HepG2 (cell line): ENCODE data around the gene AKAP10. TPM values are rescaled to one million over a fixed set of nuclear protein-coding genes. Genes with fewer than 3 reads are reported as not detected.

Experiments
- ATAC-seq: fragments of 200-7000 bp; cut with Tn5 transposase; 3 replicates; pipeline ENCODE4 v1.9.1; 2020; ENCODE audit warnings: mild to moderate bottlenecking, moderate library complexity
- BruUV-seq: library from RNA; stranded (reverse); fragments of 400-500 nt; replicated peaks from 2 replicates; lab custom pipeline; 2021; lab: Mats Ljungman, UMichigan
- CTCF ChIA-PET: fragments of 300-600 bp; formaldehyde crosslinking; extraction: SDS; loops from one replicate; lab custom pipeline; 2021; ENCODE audit warnings: low total read pairs, inconsistent platforms, low intra/inter-chr PET ratio; lab: Yijun Ruan, JAX
- POLR2A ChIA-PET: fragments of 350-600 bp; sonication (Branson Sonifier 250); formaldehyde crosslinking; loops from one replicate; lab custom pipeline; 2020; ENCODE audit warnings: antibody characterized with exemption, inconsistent platforms; lab: Yijun Ruan, JAX
- DNase-seq: peaks from one replicate; pipeline ENCODE4 v3.0.0-alpha.2; 2015; ENCODE audit warnings: low spot score
- FAIRE-seq: peaks from 3 replicates; lab custom pipeline; 2011; peaks lifted over from hg19 to GRCh38; lab: Jason Lieb, UNC
- H2AFZ ChIP-seq: one replicate; pipeline ENCODE4 v1.6.1; 2011; ENCODE audit warnings: low read length, inconsistent platforms
- H3K27ac ChIP-seq: fragments of 300-600 bp; 3 replicates; pipeline ENCODE4 v1.8.0; 2011; ENCODE audit warnings: mixed run types, mild to moderate bottlenecking, mixed read lengths, low read length, inconsistent platforms; ENCODE audit not compliant: insufficient read depth; ENCODE audit errors: extremely low read length
- H3K27me3 ChIP-seq, 2 experiments: fragments of 200-600 bp in 1 of 2; 2 replicates in 1 of 2; 3 replicates in 1 of 2; pipeline versions ENCODE4 v1.6.0 to v1.8.0; 2011; ENCODE audit warnings: low read length in 2 of 2, mild to moderate bottlenecking in 2 of 2, moderate library complexity in 2 of 2, inconsistent platforms in 1 of 2; ENCODE audit not compliant: insufficient read depth in 2 of 2, control insufficient read depth in 1 of 2
- H3K36me3 ChIP-seq, 2 experiments: fragments of 200-600 bp in 1 of 2; replicated peaks in 1 of 2; 2 replicates in 1 of 2; 3 replicates in 1 of 2; pipeline versions ENCODE4 v1.5.1 to v1.8.0; 2011; ENCODE audit warnings: low read length in 2 of 2, inconsistent platforms in 1 of 2; ENCODE audit not compliant: insufficient read depth in 2 of 2, control insufficient read depth in 1 of 2
- H3K4me1 ChIP-seq: 2 replicates; pipeline ENCODE4 v1.5.1; 2012; ENCODE audit warnings: low read length, inconsistent platforms; ENCODE audit not compliant: insufficient read depth
- H3K4me2 ChIP-seq: 2 replicates; pipeline ENCODE4 v1.6.0; 2011; ENCODE audit warnings: low read depth, low read length, inconsistent platforms
- H3K4me3 ChIP-seq, 3 experiments: fragments of 200-600 bp in 1 of 3; sonication (generic), shearing (Covaris generic) in 1 of 3; replicated peaks in 1 of 3; 2 replicates each; pipeline ENCODE4 v1.5.1; 2011 to 2016; ENCODE audit warnings: low read length in 3 of 3, inconsistent platforms in 2 of 3, low read depth in 2 of 3, mild to moderate bottlenecking in 2 of 3, control low read depth in 1 of 3, mixed read lengths in 1 of 3; ENCODE audit not compliant: insufficient read depth in 1 of 3
- H3K79me2 ChIP-seq: one replicate; pipeline ENCODE4 v1.6.1; 2011; ENCODE audit warnings: low read length, inconsistent platforms; ENCODE audit not compliant: insufficient read depth
- H3K9ac ChIP-seq: 2 replicates; pipeline ENCODE4 v1.6.0; 2011; ENCODE audit warnings: mild to moderate bottlenecking, low read depth, low read length, inconsistent platforms; ENCODE audit not compliant: insufficient read depth
- H3K9me3 ChIP-seq: 2 replicates; pipeline ENCODE4 v1.5.1; 2012; ENCODE audit warnings: mild to moderate bottlenecking, low read length
- H4K20me1 ChIP-seq: 2 replicates; pipeline ENCODE4 v1.6.0; 2011; ENCODE audit warnings: inconsistent platforms, mild to moderate bottlenecking, low read length, moderate library complexity; ENCODE audit not compliant: insufficient read depth
- ATF1 ChIP-seq: IDR thresholded peaks from 2 replicates; pipeline ENCODE4 v1.6.1; 2016; ENCODE audit warnings: mild to moderate bottlenecking, control low read depth
- CENPBD1 ChIP-seq: sonication (generic); formaldehyde crosslinking; IDR thresholded peaks from 2 replicates; pipeline ENCODE4 v1.8.0; 2022; ENCODE audit warnings: missing genetic modification reagents, low read depth, mild to moderate bottlenecking, borderline replicate concordance
- GFI1 ChIP-seq: sonication (generic); formaldehyde crosslinking; IDR thresholded peaks from 2 replicates; pipeline ENCODE4 v1.5.0; 2020; ENCODE audit warnings: missing genetic modification reagents, mild to moderate bottlenecking, borderline replicate concordance
- HNF1A ChIP-seq, 2 experiments: sonication (generic) in 1 of 2; formaldehyde crosslinking in 1 of 2; IDR thresholded peaks; 2 replicates each; pipeline versions ENCODE4 v1.4.0 to v1.6.1; 2016 to 2020; ENCODE audit warnings: borderline replicate concordance in 1 of 2, low read depth in 1 of 2, mild to moderate bottlenecking in 1 of 2, missing genetic modification reagents in 1 of 2
- HNRNPLL ChIP-seq: fragments of 200-400 bp; formaldehyde crosslinking; IDR thresholded peaks from 2 replicates; pipeline ENCODE4 v1.6.1; 2017; ENCODE audit warnings: mild to moderate bottlenecking, low read depth, low read length; ENCODE audit not compliant: poor library complexity, severe bottlenecking
- IRF1 ChIP-seq: sonication (generic); formaldehyde crosslinking; IDR thresholded peaks from 2 replicates; pipeline ENCODE4 v1.4.0; 2020; ENCODE audit warnings: low read depth, mild to moderate bottlenecking, missing genetic modification reagents
- NFKB2 ChIP-seq: sonication (generic); formaldehyde crosslinking; IDR thresholded peaks from 2 replicates; pipeline ENCODE4 v1.4.0; 2020; ENCODE audit warnings: missing genetic modification reagents, borderline replicate concordance
- NONO ChIP-seq, 2 experiments: fragments of 450-650 bp in 1 of 2; sonication (generic) in 1 of 2; formaldehyde crosslinking in 1 of 2; IDR thresholded peaks in 1 of 2; conservative IDR thresholded peaks in 1 of 2; 2 replicates each; pipeline versions ENCODE4 v1.6.1 to v1.8.0; 2017 to 2022; ENCODE audit warnings: mild to moderate bottlenecking in 1 of 2, missing genetic modification reagents in 1 of 2, moderate library complexity in 1 of 2
- NR2F6 ChIP-seq, 2 experiments: IDR thresholded peaks; 2 replicates each; pipeline ENCODE4 v1.6.1; 2016; ENCODE audit warnings: antibody characterized with exemption in 1 of 2, mild to moderate bottlenecking in 1 of 2
- YEATS2 ChIP-seq: sonication (generic); formaldehyde crosslinking; IDR thresholded peaks from 2 replicates; pipeline ENCODE4 v1.4.0; 2020; ENCODE audit warnings: missing genetic modification reagents, borderline replicate concordance
- ZBTB21 ChIP-seq: sonication (generic); formaldehyde crosslinking; IDR thresholded peaks from 2 replicates; pipeline ENCODE4 v1.4.0; 2020; ENCODE audit warnings: missing genetic modification reagents
- ZKSCAN5 ChIP-seq: sonication (generic); formaldehyde crosslinking; IDR thresholded peaks from 2 replicates; pipeline ENCODE4 v1.5.1; 2020; ENCODE audit warnings: mild to moderate bottlenecking, missing genetic modification reagents
- ZNF280B ChIP-seq: sonication (generic); formaldehyde crosslinking; IDR thresholded peaks from 2 replicates; pipeline ENCODE4 v1.5.0; 2020; ENCODE audit warnings: missing genetic modification reagents, mild to moderate bottlenecking, borderline replicate concordance
- ZNF746 ChIP-seq: sonication (generic); formaldehyde crosslinking; IDR thresholded peaks from 2 replicates; pipeline ENCODE4 v1.8.0; 2022; ENCODE audit warnings: mild to moderate bottlenecking, missing genetic modification reagents
- WGBS: methylation state at CpG from one replicate; pipeline ENCODE4 v1.1.6; 2017; ENCODE audit warnings: low lambda C conversion rate; 5-methylcytosine and 5-hydroxymethylcytosine counted together
- in situ Hi-C: cut with HindIII; loops from 2 replicates; pipeline ENCODE4 v1.10.0; 2017; ENCODE audit warnings: low pct_unique_long_range_greater_than_20kb; ENCODE audit not compliant: extremely low pct_ligation_motif_present
- intact Hi-C: fragments of 100-400 bp; cut with micrococcal nuclease; formaldehyde crosslinking; loops from one replicate; pipeline ENCODE4 v1.10.0; 2022; ENCODE audit not compliant: unreplicated experiment
- polyA plus RNA-seq, 8 experiments: library from polyadenylated mRNA; depleted of rRNA in 3 of 8; stranded (reverse) in 7 of 8; unstranded in 1 of 8; fragments of >200 nt; fragmentation: Illumina TruSeq in 4 of 8; extraction: Trizol in 4 of 8; gene quantifications; 2 replicates each; pipeline versions ENCODE4 v1.2.1 to v1.2.3, GENCODE V29; 2011 to 2016; ENCODE audit warnings: low read depth in 4 of 8, missing spikeins in 1 of 8, mixed read lengths in 1 of 8; ENCODE audit not compliant: insufficient read depth in 1 of 8
- total RNA-seq, 5 experiments: library from RNA; depleted of rRNA; stranded (reverse); fragments of >200 nt; fragmentation: Illumina TruSeq; extraction: Trizol; gene quantifications; 2 replicates each; pipeline ENCODE4 v1.2.3, GENCODE V29; 2016; ENCODE audit warnings: low read depth in 1 of 5

Gene AKAP10
- total and polyA plus RNA-seq, 2 of the 13 experiments (the other 11 are each of a cell fraction or from before 2014, with no cell fraction given), result 17.6 to 21.7 TPM

- TF ChIP-seq NFKB2 (CRISPR knock-in tag) (no peak), CENPBD1 (CRISPR knock-in tag) (no peak), IRF1 (no peak), NR2F6 (IDR thresholded peaks at IDR 0.05) (no peak), NR2F6 (CRISPR knock-in tag; IDR thresholded peaks at IDR 0.05) (no peak)
These were observed 103.4 kb downstream of the AKAP10 start (continued) for GRCh38 chr17:19874256-19874655.

GRCh38 chr17:19873346-19873745 is 104.3 kb downstream of the AKAP10 start:
- Histone ChIP-seq H3K27ac (no peak overlapping the region), H3K9me3 (no peaks in the 10 kb centered on the region), H3K4me1 (no peaks in the 10 kb centered on the region), H3K36me3 (no peaks in the 10 kb centered on the region), H3K9ac (no peak overlapping the region), H3K4me2 (no peak overlapping the region), H2AFZ (no peak overlapping the region), H4K20me1 (no peaks in the 10 kb centered on the region), H3K27me3 (no peaks in the 10 kb centered on the region; a peak in 2 of 5 replicates), H3K4me3 (no peak overlapping the region), H3K79me2 (no peaks in the 10 kb centered on the region)
- no TSS peak for BruUV-seq
- DNase-seq, result no peak
- intact Hi-C loops (no loop called here), in situ Hi-C loops (no loop called here)
- POLR2A ChIA-PET, result no interaction called here
- no peak for ATAC-seq
- WGBS, result 56% methylated on average over 3 of the region's 3 CpGs
- CTCF ChIA-PET, result no interaction called here
- no peak for FAIRE-seq
- no peak for TF ChIP-seq NONO (IDR thresholded peaks at IDR 0.05)
- TF ChIP-seq NONO (CRISPR knock-in tag; conservative IDR thresholded peaks at IDR 0.05), result no peak
- no peak for TF ChIP-seq ZNF746 (CRISPR knock-in tag)
- TF ChIP-seq GFI1, result no peak
- TF ChIP-seq HNRNPLL, result no peak
- no peak for TF ChIP-seq ZKSCAN5 (CRISPR knock-in tag)
- no peak for TF ChIP-seq HNF1A (IDR thresholded peaks at IDR 0.05; ENCODE audit: low read depth)
- TF ChIP-seq HNF1A (CRISPR knock-in tag; IDR thresholded peaks at IDR 0.05; ENCODE audit: borderline replicate concordance), result no peak
- TF ChIP-seq ZNF280B (CRISPR knock-in tag), result no peak
- TF ChIP-seq ZBTB21 (CRISPR knock-in tag), result no peak
- no peak for TF ChIP-seq ATF1
- TF ChIP-seq YEATS2 (CRISPR knock-in tag), result no peak
